Esophagus muscularis mucosa (tissue), 4 donors: ENCODE data around the gene BLM. TPM values are rescaled to one million over a fixed set of nuclear protein-coding genes. Genes with fewer than 3 reads are reported as not detected.

Experiments used
- DNase-seq: peaks from one replicate; pipeline ENCODE4 v3.0.0-alpha.2; 2017; ENCODE audit errors: extremely low spot score
- H3K27ac ChIP-seq, 4 donors: fragments of 200-600 bp; sonication (generic); replicated peaks in 1 of 4; 1 replicate in 3 of 4; 2 replicates in 1 of 4; pipeline ENCODE4 v1.5.1; 2016 to 2019; ENCODE audit warnings: mild to moderate bottlenecking in 1 of 4
- H3K27me3 ChIP-seq, 4 donors: fragments of 200-600 bp; sonication (generic); one replicate each; pipeline versions ENCODE4 v1.5.1 to v1.6.0; 2016 to 2019
- H3K36me3 ChIP-seq, 4 donors: fragments of 200-600 bp; sonication (generic); one replicate each; pipeline ENCODE4 v1.5.1; 2016 to 2019
- H3K4me1 ChIP-seq, 4 donors: fragments of 200-600 bp; sonication (generic); one replicate each; pipeline ENCODE4 v1.5.1; 2016 to 2019
- H3K4me3 ChIP-seq, 4 donors: fragments of 200-600 bp; sonication (generic); 1 replicate in 2 of 4; 2 replicates in 2 of 4; pipeline ENCODE4 v1.5.1; 2016 to 2019; ENCODE audit warnings: mild to moderate bottlenecking in 4 of 4, moderate library complexity in 1 of 4
- H3K9me3 ChIP-seq, 4 donors: fragments of 200-600 bp; sonication (generic); 1 replicate in 3 of 4; 2 replicates in 1 of 4; pipeline ENCODE4 v1.5.1; 2016 to 2019
- CTCF ChIP-seq, 3 experiments: fragments of 200-600 bp in 2 of 3; fragments of 450-650 bp in 1 of 3; sonication (generic) in 2 of 3; IDR thresholded peaks; one replicate each; pipeline ENCODE4 v1.5.1; 2017 to 2019; ENCODE audit warnings: antibody characterized with exemption in 3 of 3, mild to moderate bottlenecking in 2 of 3, moderate library complexity in 1 of 3
- EP300 ChIP-seq: sonication (generic); formaldehyde crosslinking; IDR thresholded peaks from one replicate; pipeline ENCODE4 v1.6.1; 2017; ENCODE audit warnings: antibody characterized with exemption
- POLR2A ChIP-seq: fragments of 450-650 bp; IDR thresholded peaks from one replicate; pipeline ENCODE4 v1.6.1; 2017; ENCODE audit warnings: antibody characterized with exemption, moderate library complexity, mild to moderate bottlenecking, low read depth
- POLR2AphosphoS5 ChIP-seq, 2 donors: sonication (generic); formaldehyde crosslinking; IDR thresholded peaks; one replicate each; pipeline ENCODE4 v1.6.1; 2017; ENCODE audit warnings: antibody characterized with exemption in 2 of 2
- WGBS: methylation state at CpG from one replicate; pipeline ENCODE4 v1.1.5; 2018; 5-methylcytosine and 5-hydroxymethylcytosine counted together
- intact Hi-C: fragments of 100-400 bp; cut with DNase I; formaldehyde crosslinking; loops from one replicate; pipeline ENCODE4 v1.15.1; 2023
- total RNA-seq, 4 donors: library from RNA; depleted of rRNA; stranded (reverse); fragments of >200 nt; gene quantifications; one replicate each; pipeline versions ENCODE4 v1.1.0 to v1.2.1, GENCODE V29; 2016

Gene BLM
- total RNA-seq, 4 donors from 2014 or later: under 0.01 to 1.5 (median 0.73) TPM

- DNase-seq: no peak
- Histone ChIP-seq H3K36me3 (no peaks in the 10 kb centered on the region), H3K27ac (no peak overlapping the region), H3K4me1 (peaks cover 0 to 8% (median 1%) of the 10 kb centered on the region in 4 donors), H3K9me3 (no peaks in the 10 kb centered on the region), H3K27me3 (no peaks in the 10 kb centered on the region), H3K4me3 (no peak overlapping the region)
- 100% methylated on average over 4 of the region's 4 CpGs for WGBS
- TF ChIP-seq POLR2A: no peak
- no peak for TF ChIP-seq EP300
- no peak for TF ChIP-seq CTCF (IDR thresholded peaks at IDR 0.05)
- no peak for TF ChIP-seq POLR2AphosphoS5 (IDR thresholded peaks at IDR 0.05)
- intact Hi-C loops: no loop called here
These were observed 93.2 kb downstream of the BLM start for GRCh38 chr15:90810354-90810753.

- peaks cover 0 to 8% (median 1%) of the 10 kb centered on the region in 4 donors for H3K4me1 ChIP-seq
- TF ChIP-seq EP300 (no peak), POLR2AphosphoS5 (IDR thresholded peaks at IDR 0.05) (no peak), POLR2A (no peak), CTCF (IDR thresholded peaks at IDR 0.05) (no peak)
- no peak overlapping the region for H3K4me3 ChIP-seq
- intact Hi-C loops: no loop called here
- no peak for DNase-seq
- WGBS: 93% methylated on average over 10 of the region's 10 CpGs
- no peaks in the 10 kb centered on the region for H3K36me3 ChIP-seq
- H3K27ac ChIP-seq: no peak overlapping the region
- H3K27me3 ChIP-seq: no peaks in the 10 kb centered on the region
- H3K9me3 ChIP-seq: no peaks in the 10 kb centered on the region
These were observed 95.2 kb downstream of the BLM start for GRCh38 chr15:90812171-90812957.

GRCh38 chr15:90812958-90813265 is 95.8 kb downstream of the BLM start:
- TF ChIP-seq POLR2A: no peak
- Histone ChIP-seq H3K4me1 (peaks cover 0 to 8% (median 3%) of the 10 kb centered on the region in 4 donors), H3K36me3 (no peaks in the 10 kb centered on the region), H3K9me3 (no peaks in the 10 kb centered on the region), H3K27me3 (no peaks in the 10 kb centered on the region), H3K4me3 (no peak overlapping the region), H3K27ac (no peak overlapping the region)
- 95% methylated on average over 6 of the region's 6 CpGs for WGBS
- intact Hi-C loops: no loop called here
- DNase-seq: no peak

GRCh38 chr15:90813796-90814190 is 96.6 kb downstream of the BLM start:
- intact Hi-C loops: no loop called here
- H3K27me3 ChIP-seq: no peaks in the 10 kb centered on the region
- no peaks in the 10 kb centered on the region for H3K9me3 ChIP-seq
- peaks cover 0 to 17% (median 11%) of the 10 kb centered on the region in 4 donors for H3K4me1 ChIP-seq
- TF ChIP-seq POLR2AphosphoS5 (IDR thresholded peaks at IDR 0.05): no peak
- TF ChIP-seq EP300: no peak
- no peak for TF ChIP-seq POLR2A
- no peak for TF ChIP-seq CTCF (IDR thresholded peaks at IDR 0.05)
- no peak overlapping the region for H3K4me3 ChIP-seq
- 67% methylated on average over 2 of the region's 2 CpGs for WGBS
- H3K27ac ChIP-seq: no peak overlapping the region
- no peaks in the 10 kb centered on the region for H3K36me3 ChIP-seq
- DNase-seq: no peak

GRCh38 chr15:90814191-90814821 is 97.2 kb downstream of the BLM start:
- 77% methylated on average over 13 of the region's 13 CpGs for WGBS
- TF ChIP-seq CTCF (IDR thresholded peaks at IDR 0.05) (no peak), EP300 (no peak), POLR2AphosphoS5 (IDR thresholded peaks at IDR 0.05) (no peak), POLR2A (no peak)
- Histone ChIP-seq H3K27ac (no peak overlapping the region), H3K9me3 (no peaks in the 10 kb centered on the region), H3K27me3 (no peaks in the 10 kb centered on the region), H3K36me3 (no peaks in the 10 kb centered on the region), H3K4me1 (peaks cover 0 to 18% (median 12%) of the 10 kb centered on the region in 4 donors), H3K4me3 (no peak overlapping the region)
- DNase-seq: no peak
- intact Hi-C loops: no loop called here
